GM18951 (cell line): ENCODE results near the gene SLC22A1.
"Not testable (repeated sequence)": the region's sequence is repeated elsewhere in the genome, so short reads cannot be mapped to it uniquely, and the experiment has no call there.

Experiments used
- POLR2A ChIP-seq: IDR thresholded peaks from 4 replicates; pipeline ENCODE4 v1.6.1; 2011; ENCODE audit warnings: mild to moderate bottlenecking; ENCODE audit not compliant: insufficient read length, insufficient read depth; ENCODE audit errors: extremely low read depth
- in situ Hi-C: fragments of 300-500 bp; cut with MboI; formaldehyde crosslinking; loops from one replicate; pipeline ENCODE4 v1.12.0; 2022; ENCODE audit warnings: low sequenced_read_pairs, mixed read lengths, inconsistent platforms; ENCODE audit not compliant: unreplicated experiment

SLC22A1 gene

DNA sequence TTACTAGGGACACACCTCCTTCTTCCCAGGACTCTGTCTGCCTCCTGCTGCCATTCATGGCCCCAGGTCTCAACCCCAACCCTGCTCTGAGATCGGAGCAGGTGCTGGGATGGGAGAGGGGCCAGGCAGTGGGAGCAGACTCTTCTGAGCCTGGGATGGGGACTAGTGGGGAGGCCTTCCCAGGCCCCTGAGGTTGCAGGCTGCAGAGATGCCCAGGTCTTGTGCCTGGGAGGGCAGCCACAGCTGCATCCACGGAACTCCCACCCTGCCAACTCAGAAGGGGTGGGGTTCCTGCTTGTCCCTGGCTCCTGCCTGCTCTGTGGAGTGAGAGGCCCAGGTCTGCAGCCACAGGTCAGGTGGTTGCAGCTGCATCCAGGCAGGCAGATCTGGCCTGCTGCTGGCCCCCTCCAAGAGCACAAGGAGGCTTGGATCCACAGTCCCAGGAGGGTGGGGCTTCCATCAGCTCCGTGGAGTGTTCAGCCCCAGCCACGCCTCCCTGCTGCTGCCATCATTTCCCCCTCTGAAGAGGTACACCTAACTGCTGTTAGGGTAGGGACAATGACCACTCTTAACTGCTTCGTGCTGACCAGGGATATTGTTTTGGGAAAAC lies 2.9 kb upstream of the SLC22A1 start:
- in situ Hi-C loops: no loop called here
- no peak for TF ChIP-seq POLR2A

DNA sequence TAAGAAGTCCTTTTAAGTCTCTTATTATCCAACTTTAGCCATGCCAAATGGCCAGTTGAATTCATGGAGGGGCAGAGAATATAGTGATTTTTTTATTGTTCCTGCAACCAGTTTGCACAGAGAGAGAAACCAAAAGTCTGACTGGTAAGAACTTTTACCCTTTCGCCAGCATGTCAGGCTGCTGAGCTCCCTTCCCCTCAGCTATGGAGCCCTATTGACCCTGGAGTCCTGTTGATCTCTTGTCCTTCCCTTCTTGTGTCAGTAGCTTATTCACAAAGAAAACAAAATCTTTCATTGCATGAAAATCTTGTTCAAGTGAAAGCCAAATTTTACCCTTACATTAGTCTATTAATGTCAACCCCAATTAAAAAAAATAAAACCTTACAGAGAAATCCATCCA lies 1.5 kb upstream of the SLC22A1 start:
- no peak for TF ChIP-seq POLR2A
- in situ Hi-C loops: no loop called here

DNA sequence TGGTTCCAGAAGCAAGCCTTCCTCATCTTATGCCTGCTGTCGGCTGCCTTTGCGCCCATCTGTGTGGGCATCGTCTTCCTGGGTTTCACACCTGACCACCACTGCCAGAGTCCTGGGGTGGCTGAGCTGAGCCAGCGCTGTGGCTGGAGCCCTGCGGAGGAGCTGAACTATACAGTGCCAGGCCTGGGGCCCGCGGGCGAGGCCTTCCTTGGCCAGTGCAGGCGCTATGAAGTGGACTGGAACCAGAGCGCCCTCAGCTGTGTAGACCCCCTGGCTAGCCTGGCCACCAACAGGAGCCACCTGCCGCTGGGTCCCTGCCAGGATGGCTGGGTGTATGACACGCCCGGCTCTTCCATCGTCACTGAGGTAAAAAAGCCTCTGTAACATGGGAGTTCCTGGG lies 366 bp downstream of the SLC22A1 start:
- in situ Hi-C loops: no loop called here

DNA sequence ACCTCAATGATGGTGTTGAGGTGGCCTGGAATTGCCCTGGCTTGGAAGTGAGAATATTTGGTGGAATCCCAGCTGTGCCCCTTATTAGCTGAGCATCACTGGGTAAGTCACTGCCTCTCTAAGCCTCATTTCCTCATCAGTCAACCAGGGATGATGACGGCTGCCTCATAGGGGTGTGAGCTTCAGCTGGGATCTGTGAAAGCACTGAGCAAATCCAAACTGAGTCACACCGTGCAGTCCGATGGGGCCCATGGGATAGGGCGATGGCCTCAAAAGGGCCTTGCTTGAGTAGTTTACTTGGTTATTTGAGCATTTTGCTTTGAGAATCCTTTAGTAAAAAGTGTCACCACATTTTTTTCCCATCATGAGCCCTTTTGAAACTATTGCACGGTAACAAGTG lies 1.1 kb downstream of the SLC22A1 start:
- in situ Hi-C loops: no loop called here
- TF ChIP-seq POLR2A: no peak

More for the DNA sequence above, 366 bp downstream of the SLC22A1 start:
- no peak for TF ChIP-seq POLR2A

DNA sequence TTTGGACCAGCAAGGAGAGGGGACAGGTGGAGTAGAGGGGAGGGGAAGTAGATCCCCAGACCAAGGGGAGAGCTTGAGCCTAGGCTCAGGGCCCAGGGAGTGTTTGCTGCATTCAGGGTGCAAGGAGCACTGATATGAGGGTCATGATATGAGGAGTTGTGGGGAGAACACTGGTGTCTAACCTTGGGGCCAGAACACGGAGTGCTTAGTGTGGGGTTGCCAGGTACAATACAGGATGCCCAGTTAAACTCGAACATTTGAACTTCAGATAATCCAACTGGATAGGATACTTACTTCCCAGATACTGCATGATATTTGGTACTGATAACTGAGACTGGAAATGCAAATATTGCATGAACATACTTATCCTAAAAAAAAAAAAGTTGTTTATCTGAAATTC lies 2.4 kb downstream of the SLC22A1 start:
- in situ Hi-C loops: no loop called here
- TF ChIP-seq POLR2A: no peak

DNA sequence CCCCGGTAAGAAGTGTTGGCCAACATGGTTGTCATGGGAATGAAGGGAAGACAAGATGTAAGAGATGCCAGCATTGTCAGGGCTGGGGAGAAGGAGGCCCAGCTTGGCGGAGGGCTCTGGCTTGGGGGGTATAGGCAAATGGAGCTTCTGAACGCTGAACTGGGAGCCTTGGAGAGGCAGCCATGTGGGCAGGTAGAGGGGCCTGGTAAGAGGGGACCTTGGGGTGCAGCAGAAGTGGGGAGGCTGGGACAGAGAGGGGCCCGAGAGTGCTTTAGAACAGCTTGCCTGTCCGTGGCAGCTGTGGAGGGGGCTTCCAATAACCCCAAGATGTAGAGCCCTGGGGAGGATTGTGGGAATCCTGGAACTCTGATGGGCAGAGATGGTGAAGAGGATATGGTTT lies 3.0 kb downstream of the SLC22A1 start:
- no peak for TF ChIP-seq POLR2A
- in situ Hi-C loops: no loop called here

DNA sequence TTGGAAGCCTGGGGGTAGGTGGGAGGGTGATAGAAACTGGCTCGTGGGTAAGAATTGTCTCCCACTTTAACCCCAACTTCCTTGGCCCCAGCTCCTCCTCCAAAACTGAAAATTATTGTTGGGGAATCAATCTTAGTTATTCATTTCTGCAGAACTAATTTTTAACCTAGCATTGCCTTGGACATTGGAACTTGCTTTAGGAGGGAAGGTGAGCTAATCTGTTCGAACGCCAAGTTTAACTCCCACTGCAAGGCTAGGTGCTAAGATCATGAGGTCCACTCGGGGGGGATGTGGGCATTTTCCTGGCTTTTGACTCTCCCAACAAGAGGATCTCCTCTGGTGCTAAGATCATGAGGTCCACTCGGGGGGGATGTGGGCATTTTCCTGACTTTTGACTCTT lies 3.5 kb downstream of the SLC22A1 start:
- in situ Hi-C loops: not testable (repeated sequence)

DNA sequence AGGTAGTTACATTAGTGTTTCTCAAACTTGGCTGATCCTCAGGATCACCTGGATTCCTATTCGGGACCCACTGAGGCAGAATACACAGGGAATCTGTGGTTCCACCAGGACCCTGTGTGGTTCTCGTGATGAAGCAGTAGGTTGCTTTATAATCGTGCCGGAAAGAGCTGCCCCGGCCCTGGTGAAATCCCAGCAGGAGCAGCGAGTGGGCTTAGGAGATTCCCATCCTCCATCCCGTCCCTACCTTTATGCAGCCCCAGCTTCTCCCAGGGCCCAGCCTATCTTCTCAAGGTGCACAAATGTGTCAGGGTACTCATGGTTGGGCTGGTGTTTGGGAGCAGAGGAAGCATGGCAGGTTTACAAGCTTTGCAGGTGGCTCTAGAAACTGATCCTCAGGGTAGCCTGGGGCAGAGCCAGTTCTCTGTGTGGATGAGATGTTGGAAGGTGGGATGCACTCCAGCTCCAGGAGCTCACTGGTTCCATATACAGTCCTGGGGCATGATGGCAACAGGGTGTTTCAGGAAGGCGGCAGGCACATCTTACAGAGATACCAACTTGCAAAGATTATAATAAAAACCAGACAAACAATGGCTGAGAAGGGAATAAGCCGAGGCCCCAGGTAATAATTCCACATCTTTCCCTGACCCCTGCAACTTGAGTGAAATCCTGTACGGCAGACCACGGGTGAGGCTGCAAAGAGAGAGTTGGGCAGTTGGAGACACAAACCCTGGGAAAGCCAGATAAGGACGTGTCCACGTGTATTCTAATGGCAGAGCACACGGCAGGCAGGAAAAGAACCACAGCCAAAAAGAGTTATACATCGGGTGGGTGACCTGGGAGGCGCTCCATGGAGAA lies 5.9 kb downstream of the SLC22A1 start:
- no peak for TF ChIP-seq POLR2A

DNA sequence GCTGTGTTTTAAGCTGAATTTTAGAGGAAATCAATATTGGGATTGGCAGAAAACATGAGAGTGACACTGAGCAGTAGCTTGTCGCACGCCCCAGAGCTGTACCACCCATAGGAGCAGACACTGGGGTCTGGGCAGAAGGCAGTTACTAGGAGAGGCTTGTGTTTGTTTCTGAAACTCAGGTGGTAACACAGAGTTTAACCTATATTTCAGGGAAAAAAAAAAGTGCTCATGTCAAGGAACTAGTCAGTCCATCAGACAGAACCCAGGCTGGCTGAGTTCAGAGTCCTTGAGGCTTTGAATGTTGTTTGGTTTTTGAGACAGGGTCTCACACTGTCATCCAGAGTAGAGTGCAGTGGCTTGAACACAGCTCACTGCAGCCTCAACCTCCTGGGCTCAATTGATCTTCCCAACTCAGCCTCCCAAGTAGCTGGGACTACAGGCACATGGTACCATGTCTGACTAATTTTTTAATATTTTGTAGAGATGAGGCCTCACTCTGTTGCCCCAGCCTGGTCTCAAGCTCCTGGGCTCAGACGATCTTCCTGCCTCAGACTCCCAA lies 6.6 kb downstream of the SLC22A1 start:
- in situ Hi-C loops: no loop called here

More for the DNA sequence above, 5.9 kb downstream of the SLC22A1 start:
- in situ Hi-C loops: no loop called here

DNA sequence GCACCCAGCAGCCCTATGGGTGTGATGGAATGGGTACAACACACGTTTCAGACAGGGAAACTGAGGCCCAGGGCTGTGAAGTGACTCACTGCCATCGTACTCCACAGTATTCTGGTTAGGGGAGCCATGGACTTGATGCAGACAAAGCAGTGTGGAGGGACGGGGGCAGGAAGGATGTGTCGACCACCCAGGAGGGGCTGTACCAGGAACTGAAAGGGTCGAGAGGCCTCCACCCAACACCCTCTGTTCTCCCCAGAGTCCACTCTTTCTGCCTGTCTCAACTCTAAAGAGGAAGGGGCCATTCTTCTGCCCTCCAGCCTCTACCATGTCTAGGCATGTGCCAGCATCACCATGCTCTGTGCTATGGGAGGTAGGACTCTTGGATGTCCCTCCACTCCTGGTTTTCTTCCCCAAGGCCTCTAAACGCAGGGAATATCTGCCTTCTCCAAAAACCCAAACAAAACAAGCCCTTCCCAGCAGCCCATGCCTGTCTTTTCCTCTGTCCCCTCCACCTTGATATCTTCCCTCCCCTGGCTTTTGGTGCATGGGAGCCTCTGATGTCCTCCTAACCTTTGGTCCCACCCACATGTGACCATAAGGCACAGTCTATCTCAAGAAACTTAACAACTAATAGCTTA lies 7.4 kb downstream of the SLC22A1 start:
- TF ChIP-seq POLR2A: no peak
- in situ Hi-C loops: no loop called here

More for the DNA sequence above, 6.6 kb downstream of the SLC22A1 start:
- TF ChIP-seq POLR2A: no peak

DNA sequence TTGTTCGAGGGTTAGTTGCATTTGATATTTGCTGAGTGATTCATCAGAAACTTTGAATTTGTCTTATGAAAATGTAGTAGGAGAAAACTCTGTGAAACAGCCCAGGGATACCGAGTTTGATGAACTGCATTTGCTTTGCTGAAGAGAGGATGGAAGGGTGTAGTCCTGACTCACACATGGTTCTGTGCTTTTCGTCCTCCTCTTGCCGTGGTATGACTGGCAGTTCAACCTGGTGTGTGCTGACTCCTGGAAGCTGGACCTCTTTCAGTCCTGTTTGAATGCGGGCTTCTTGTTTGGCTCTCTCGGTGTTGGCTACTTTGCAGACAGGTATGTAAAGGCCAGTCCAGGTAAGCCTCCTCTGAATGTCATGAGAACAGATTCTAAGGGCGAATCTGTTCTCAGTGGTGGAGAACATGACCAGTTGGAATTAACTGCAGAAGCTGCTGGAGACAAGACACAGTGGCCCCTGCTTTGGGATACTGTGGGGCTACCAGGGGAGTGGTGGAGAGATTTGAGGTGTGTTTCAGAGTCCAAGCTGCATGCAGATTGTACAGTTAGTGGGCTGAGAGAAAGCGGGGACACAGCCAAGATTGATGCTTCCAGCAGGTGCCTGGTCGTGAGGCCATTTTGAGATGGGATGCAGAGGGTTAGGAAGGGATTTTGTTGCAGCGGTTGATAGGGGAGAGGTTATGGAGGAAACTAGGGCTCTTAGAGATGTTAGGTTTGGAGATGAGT lies 8.4 kb downstream of the SLC22A1 start:
- TF ChIP-seq POLR2A: no peak
- in situ Hi-C loops: no loop called here

DNA sequence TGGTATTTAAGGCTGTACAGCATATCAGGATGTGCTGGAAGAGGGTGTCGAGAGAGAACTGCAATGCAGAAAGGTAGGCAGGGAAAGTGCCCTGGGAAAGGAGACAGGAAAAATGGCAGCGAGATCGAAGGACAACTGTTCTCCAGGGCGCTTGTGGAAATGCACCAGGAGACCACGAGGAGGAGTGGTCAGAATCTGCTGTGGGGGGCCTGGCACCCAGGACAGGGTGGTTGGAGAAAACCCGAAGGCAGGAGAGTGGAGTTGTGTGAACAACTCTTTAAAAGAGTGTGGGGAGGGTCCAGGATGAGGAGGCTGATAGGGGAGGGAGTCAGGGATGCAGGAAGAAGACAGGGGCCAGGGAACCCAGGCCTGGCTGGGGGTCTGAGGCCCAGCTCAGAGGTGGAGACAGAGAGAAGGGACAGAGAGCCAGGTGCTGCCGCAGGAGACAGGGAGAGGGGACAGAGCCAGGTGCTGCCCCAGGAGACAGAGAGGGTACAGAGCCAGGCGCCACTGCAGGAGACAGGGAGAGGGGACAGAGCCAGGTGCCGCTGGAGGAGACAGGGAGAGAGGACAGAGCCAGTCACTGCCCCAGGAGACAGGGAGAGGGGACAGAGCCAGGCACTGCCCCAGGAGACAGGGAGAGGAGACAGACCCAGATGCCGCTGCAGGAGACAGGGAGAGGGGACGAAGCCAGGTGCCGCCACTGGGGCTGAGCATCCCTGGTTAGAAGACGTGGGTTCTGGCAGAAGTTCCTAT lies 9.3 kb downstream of the SLC22A1 start:
- in situ Hi-C loops: no loop called here
- TF ChIP-seq POLR2A: no peak
